Measurements from ENCODE around the gene RETNLB. TPM values are rescaled to one million over a fixed set of nuclear protein-coding genes. Genes with fewer than 3 reads are reported as not detected.

The RETNLB gene
- total and polyA plus RNA-seq, 2 donors from 2014 or later: not detected

GRCh38 chr3:108804437-108804836, 47.2 kb upstream of the RETNLB start:
- intact Hi-C loops (cut with DNase I): no loop called here
- no peak for FAIRE-seq
- DNase-seq: peak in 2 of 5 donors; percentile 13 to 30
- Histone ChIP-seq H3K4me3 (ENCODE audit: low read length in 3 of 3) (no peak overlapping the region), H3K4me1 (ENCODE audit: control insufficient read depth in 2 of 3, insufficient read depth in 2 of 3, low read depth in 1 of 3, low read length in 3 of 3) (no peaks in the 10 kb centered on the region), H3K27me3 (ENCODE audit: control insufficient read depth, insufficient read depth, low read length) (no peaks in the 10 kb centered on the region), H3K27ac (ENCODE audit: low read depth in 2 of 2, low read length in 2 of 2) (no peak overlapping the region), H3K9ac (ENCODE audit: low read length in 3 of 3) (no peak overlapping the region), H3K9me3 (ENCODE audit: control insufficient read depth in 2 of 3, insufficient read depth in 1 of 3, low read length in 3 of 3) (no peaks in the 10 kb centered on the region), H3K36me3 (ENCODE audit: control insufficient read depth in 2 of 3, insufficient read depth in 3 of 3, low read length in 3 of 3) (no peaks in the 10 kb centered on the region)
- TF ChIP-seq CTCF (IDR thresholded peaks at IDR 0.05; ENCODE audit: borderline replicate concordance, extremely low read depth, insufficient read depth): no peak

- DNase-seq (no peak), FAIRE-seq (no peak)
- Histone ChIP-seq H3K4me3 (ENCODE audit: low read length in 3 of 3) (no peak overlapping the region), H3K9me3 (ENCODE audit: control insufficient read depth in 2 of 3, insufficient read depth in 1 of 3, low read length in 3 of 3) (no peaks in the 10 kb centered on the region), H3K36me3 (ENCODE audit: control insufficient read depth in 2 of 3, insufficient read depth in 3 of 3, low read length in 3 of 3) (no peaks in the 10 kb centered on the region), H3K9ac (ENCODE audit: low read length in 3 of 3) (no peak overlapping the region), H3K27ac (ENCODE audit: low read depth in 2 of 2, low read length in 2 of 2) (no peak overlapping the region), H3K4me1 (ENCODE audit: control insufficient read depth in 2 of 3, insufficient read depth in 2 of 3, low read depth in 1 of 3, low read length in 3 of 3) (no peaks in the 10 kb centered on the region), H3K27me3 (ENCODE audit: control insufficient read depth, insufficient read depth, low read length) (no peaks in the 10 kb centered on the region)
- TF ChIP-seq CTCF (IDR thresholded peaks at IDR 0.05; ENCODE audit: borderline replicate concordance, extremely low read depth, insufficient read depth): no peak
- intact Hi-C loops (cut with DNase I): no loop called here
Measured at GRCh38 chr3:108791473-108791872, 34.3 kb upstream of the RETNLB start.

DNA sequence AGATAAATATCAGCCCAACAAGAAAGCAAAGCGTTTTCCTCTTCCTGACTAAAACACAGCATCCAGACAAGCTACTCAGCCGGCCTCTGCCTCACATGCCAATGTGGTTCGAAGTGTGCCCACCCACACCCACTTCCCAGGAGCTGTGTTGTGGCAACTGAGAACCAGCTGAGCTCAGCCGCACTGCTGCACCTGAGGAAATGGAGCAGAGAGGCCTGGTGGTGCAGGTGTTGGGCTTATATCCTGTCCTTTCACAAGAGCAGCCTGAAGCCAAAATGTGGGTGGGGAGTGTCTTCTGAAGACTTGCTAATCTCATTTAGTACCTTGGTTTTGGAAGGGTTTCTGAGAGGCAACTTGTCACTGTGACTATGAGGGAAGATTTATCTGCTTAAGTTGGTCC, 23.0 kb upstream of the RETNLB start:
- Histone ChIP-seq H3K27me3 (ENCODE audit: control insufficient read depth, insufficient read depth, low read length) (no peaks in the 10 kb centered on the region), H3K9me3 (ENCODE audit: control insufficient read depth in 2 of 3, insufficient read depth in 1 of 3, low read length in 3 of 3) (no peaks in the 10 kb centered on the region), H3K4me3 (ENCODE audit: low read length in 3 of 3) (no peak overlapping the region), H3K9ac (ENCODE audit: low read length in 3 of 3) (no peak overlapping the region), H3K27ac (ENCODE audit: low read depth in 2 of 2, low read length in 2 of 2) (no peak overlapping the region), H3K4me1 (ENCODE audit: control insufficient read depth in 2 of 3, insufficient read depth in 2 of 3, low read depth in 1 of 3, low read length in 3 of 3) (no peaks in the 10 kb centered on the region), H3K36me3 (ENCODE audit: control insufficient read depth in 2 of 3, insufficient read depth in 3 of 3, low read length in 3 of 3) (no peaks in the 10 kb centered on the region)
- intact Hi-C loops (cut with DNase I): no loop called here
- no peak for TF ChIP-seq CTCF (IDR thresholded peaks at IDR 0.05; ENCODE audit: borderline replicate concordance, extremely low read depth, insufficient read depth)
- DNase-seq: no peak
- FAIRE-seq: no peak

GRCh38 chr3:108779496-108779895, 22.3 kb upstream of the RETNLB start:
- Histone ChIP-seq H3K9me3 (ENCODE audit: control insufficient read depth in 2 of 3, insufficient read depth in 1 of 3, low read length in 3 of 3) (no peaks in the 10 kb centered on the region), H3K27me3 (ENCODE audit: control insufficient read depth, insufficient read depth, low read length) (no peaks in the 10 kb centered on the region), H3K36me3 (ENCODE audit: control insufficient read depth in 2 of 3, insufficient read depth in 3 of 3, low read length in 3 of 3) (no peaks in the 10 kb centered on the region), H3K4me1 (ENCODE audit: control insufficient read depth in 2 of 3, insufficient read depth in 2 of 3, low read depth in 1 of 3, low read length in 3 of 3) (no peaks in the 10 kb centered on the region), H3K9ac (ENCODE audit: low read length in 3 of 3) (no peak overlapping the region), H3K27ac (ENCODE audit: low read depth in 2 of 2, low read length in 2 of 2) (no peak overlapping the region), H3K4me3 (ENCODE audit: low read length in 3 of 3) (no peak overlapping the region)
- intact Hi-C loops (cut with DNase I): no loop called here
- TF ChIP-seq CTCF (IDR thresholded peaks at IDR 0.05; ENCODE audit: borderline replicate concordance, extremely low read depth, insufficient read depth): no peak
- FAIRE-seq: no peak
- no peak for DNase-seq
